ENCODE measurements around the gene CACNA1D.

Gene CACNA1D

DNA sequence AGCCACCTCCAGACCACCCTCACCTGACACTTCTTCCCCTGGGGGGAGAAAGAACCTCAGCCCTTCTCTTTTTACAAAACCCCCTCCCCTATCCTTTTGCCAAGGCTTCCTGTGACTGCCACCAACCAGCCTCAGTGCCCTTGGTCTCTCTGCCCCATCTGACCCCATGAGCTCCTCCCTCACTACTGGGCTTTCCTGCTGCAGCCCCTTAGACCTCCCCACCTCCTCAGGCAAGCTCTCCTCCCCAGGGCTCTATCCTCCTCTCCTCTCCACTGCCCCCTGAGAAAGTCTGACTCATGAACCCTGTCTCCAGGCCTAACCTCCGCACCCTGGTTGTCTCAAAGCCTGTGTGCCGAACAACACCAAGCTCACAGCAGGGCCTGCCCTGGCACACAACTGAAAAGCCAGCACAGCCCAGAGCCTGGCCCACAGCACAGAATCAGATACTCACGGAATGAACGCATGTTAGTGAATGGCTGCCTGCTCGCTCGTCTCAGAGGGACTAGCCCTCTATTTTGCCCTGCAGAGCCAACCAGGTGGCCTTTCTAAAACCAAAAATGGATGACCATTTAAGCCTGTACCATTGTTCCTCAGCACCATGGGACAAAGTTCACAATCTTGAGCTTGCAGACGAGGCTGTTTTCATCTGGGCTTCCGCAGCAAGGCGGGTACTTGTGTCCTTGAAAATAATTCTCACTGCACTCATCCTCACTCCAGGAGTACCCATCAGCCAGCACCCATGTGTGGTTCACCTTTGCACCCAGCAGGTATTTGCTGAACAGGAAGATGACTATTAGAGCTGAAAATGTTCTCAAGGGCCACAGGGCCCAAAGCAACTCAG lies 350.1 kb downstream of the CACNA1D start:
- peaks cover 22% of the 10 kb centered on the region for H3K27me3 ChIP-seq (ENCODE audit: insufficient read depth, low read length)
- H3K36me3 ChIP-seq (ENCODE audit: insufficient read depth, low read length): peaks cover under 1% of the 10 kb centered on the region; the same call in 1 of the 2 replicates
- H3K27ac ChIP-seq (ENCODE audit: low read depth, low read length): no peak overlapping the region
- H3K9ac ChIP-seq (ENCODE audit: low read depth, low read length): no peak overlapping the region
- 89% methylated on average over 9 of the region's 9 CpGs for WGBS
- peaks cover 11% of the 10 kb centered on the region for H3K4me1 ChIP-seq (ENCODE audit: insufficient read depth, low read length)
- H3K4me3 ChIP-seq (ENCODE audit: low read length): no peak overlapping the region
- no peaks in the 10 kb centered on the region; the same call in 1 of the 2 replicates for H3K9me3 ChIP-seq (ENCODE audit: insufficient read depth, low read depth, low read length)

DNA sequence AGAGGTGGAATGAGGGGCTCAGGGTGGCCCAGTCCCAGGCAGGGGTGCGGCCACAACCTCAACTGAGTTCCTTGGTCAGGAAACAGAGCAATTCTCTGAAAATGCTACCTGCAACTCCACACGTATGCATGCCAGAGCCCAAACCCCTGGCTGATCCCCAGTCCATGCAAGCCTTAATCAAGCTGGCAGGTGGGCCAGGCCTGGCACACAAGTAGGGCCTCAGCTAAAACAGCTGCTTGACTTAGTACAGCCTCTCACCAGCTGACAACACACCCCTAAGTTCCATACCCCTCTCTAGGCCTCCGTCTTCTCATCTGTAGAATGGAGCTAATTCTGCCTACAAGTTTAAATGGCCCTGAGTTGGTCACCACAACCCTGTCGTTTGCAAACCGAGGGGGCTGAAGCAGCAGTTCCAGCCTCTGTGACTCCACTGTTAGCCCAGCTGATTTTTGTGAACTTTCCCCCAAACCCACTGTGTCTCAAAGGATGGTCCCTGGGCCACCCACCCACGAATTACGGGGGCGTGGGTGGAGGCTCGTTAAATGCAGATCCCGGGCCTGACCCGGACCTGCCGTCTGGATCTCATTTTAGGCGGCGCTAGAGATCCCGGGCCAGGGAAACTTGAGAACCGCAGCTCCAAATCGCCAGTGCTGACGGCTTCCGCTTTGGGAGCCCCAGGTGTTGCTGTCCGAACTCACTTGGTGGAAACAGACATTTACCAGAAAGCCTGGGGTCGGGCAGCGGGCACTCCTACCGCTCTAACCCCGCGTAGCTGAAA lies 350.9 kb downstream of the CACNA1D start:
- Histone ChIP-seq H3K4me3 (ENCODE audit: low read length) (peak overlapping the region; percentile 78), H3K4me1 (ENCODE audit: insufficient read depth, low read length) (peaks cover 11% of the 10 kb centered on the region), H3K9ac (ENCODE audit: low read depth, low read length) (peak overlapping the region; percentile 82), H3K36me3 (ENCODE audit: insufficient read depth, low read length) (peaks cover 4% of the 10 kb centered on the region; the same call in 1 of the 2 replicates), H3K27ac (ENCODE audit: low read depth, low read length) (peak overlapping the region; percentile 77; the same call in 1 of the 2 replicates), H3K27me3 (ENCODE audit: insufficient read depth, low read length) (peaks cover 22% of the 10 kb centered on the region), H3K9me3 (ENCODE audit: insufficient read depth, low read depth, low read length) (no peaks in the 10 kb centered on the region; the same call in 1 of the 2 replicates)
- 16% methylated on average over 25 of the region's 25 CpGs for WGBS

DNA sequence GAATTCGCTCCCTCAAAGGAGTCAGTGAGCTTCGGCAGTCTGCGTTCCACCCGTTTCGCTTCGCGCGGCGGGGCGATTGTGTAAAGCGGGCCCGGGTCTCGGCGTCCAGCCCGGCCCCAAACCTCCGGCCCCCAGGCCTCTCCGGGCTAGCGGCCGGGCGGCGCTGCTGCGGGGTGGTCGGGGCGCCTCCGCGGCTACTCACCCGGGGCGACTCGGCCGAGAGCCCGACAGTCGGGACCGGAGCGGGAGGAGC lies 351.4 kb downstream of the CACNA1D start:
- Histone ChIP-seq H3K4me3 (ENCODE audit: low read length) (peak overlapping the region; percentile 78), H3K27ac (ENCODE audit: low read depth, low read length) (peak overlapping the region; percentile 77; the same call in 1 of the 2 replicates), H3K9me3 (ENCODE audit: insufficient read depth, low read depth, low read length) (no peaks in the 10 kb centered on the region; the same call in 1 of the 2 replicates), H3K36me3 (ENCODE audit: insufficient read depth, low read length) (peaks cover 4% of the 10 kb centered on the region; the same call in 1 of the 2 replicates), H3K27me3 (ENCODE audit: insufficient read depth, low read length) (peaks cover 22% of the 10 kb centered on the region), H3K9ac (ENCODE audit: low read depth, low read length) (peak overlapping the region; percentile 82), H3K4me1 (ENCODE audit: insufficient read depth, low read length) (peaks cover 11% of the 10 kb centered on the region)
- under 1% methylated on average over 34 of the region's 34 CpGs for WGBS

GRCh38 chr3:53846134-53846850 lies 351.9 kb downstream of the CACNA1D start, which contains the start of the genes CHDH and IL17RB:
TSS of gene CHDH (minus strand) at chr3:53846419. CDS start at chr3:53824008, 22,411 bp downstream.
TSS of gene IL17RB (plus strand) at chr3:53846568. CDS start at chr3:53846589, 21 bp downstream.
- Histone ChIP-seq H3K9ac (ENCODE audit: low read depth, low read length) (peak within 1 kb of the TSS; percentile 82), H3K27me3 (ENCODE audit: insufficient read depth, low read length) (peaks cover 22% of the 10 kb centered on the region), H3K9me3 (ENCODE audit: insufficient read depth, low read depth, low read length) (no peaks in the 10 kb centered on the region; the same call in 1 of the 2 replicates), H3K27ac (ENCODE audit: low read depth, low read length) (peak within 1 kb of the TSS; percentile 77; the same call in 1 of the 2 replicates), H3K36me3 (ENCODE audit: insufficient read depth, low read length) (peaks cover 4% of the 10 kb centered on the region; the same call in 1 of the 2 replicates), H3K4me3 (ENCODE audit: low read length) (peak within 1 kb of the TSS; percentile 78), H3K4me1 (ENCODE audit: insufficient read depth, low read length) (peaks cover 11% of the 10 kb centered on the region)
- WGBS: 5% methylated on average over 91 of the region's 91 CpGs

DNA sequence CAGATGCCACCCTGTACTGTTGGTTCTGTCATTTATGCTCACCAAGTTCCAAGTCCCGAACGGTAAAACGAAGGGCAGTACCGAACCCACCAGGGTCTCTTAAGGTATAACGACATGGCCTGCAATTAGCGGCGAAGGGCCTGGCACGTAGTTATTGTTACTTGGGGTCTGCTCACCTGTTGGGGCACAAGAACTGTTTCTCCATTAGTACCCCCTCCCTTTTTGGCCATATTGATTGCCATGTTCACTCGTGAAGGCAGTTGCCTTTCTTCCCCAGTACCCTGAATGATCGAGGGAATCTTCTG lies 352.4 kb downstream of the CACNA1D start:
- Histone ChIP-seq H3K36me3 (ENCODE audit: insufficient read depth, low read length) (peaks cover 4% of the 10 kb centered on the region; the same call in 1 of the 2 replicates), H3K4me1 (ENCODE audit: insufficient read depth, low read length) (peaks cover 11% of the 10 kb centered on the region), H3K4me3 (ENCODE audit: low read length) (peak overlapping the region; percentile 78), H3K27me3 (ENCODE audit: insufficient read depth, low read length) (peaks cover 22% of the 10 kb centered on the region), H3K9me3 (ENCODE audit: insufficient read depth, low read depth, low read length) (no peaks in the 10 kb centered on the region; the same call in 1 of the 2 replicates), H3K27ac (ENCODE audit: low read depth, low read length) (no peak overlapping the region), H3K9ac (ENCODE audit: low read depth, low read length) (peak overlapping the region; percentile 82; the same call in 1 of the 2 replicates)
- 81% methylated on average over 10 of the region's 10 CpGs for WGBS

GRCh38 chr3:53849916-53850315 lies 355.5 kb downstream of the CACNA1D start:
- Histone ChIP-seq H3K4me3 (ENCODE audit: low read length) (no peak overlapping the region), H3K27ac (ENCODE audit: low read depth, low read length) (no peak overlapping the region), H3K9ac (ENCODE audit: low read depth, low read length) (no peak overlapping the region), H3K9me3 (ENCODE audit: insufficient read depth, low read depth, low read length) (no peaks in the 10 kb centered on the region; the same call in 1 of the 2 replicates), H3K4me1 (ENCODE audit: insufficient read depth, low read length) (no peaks in the 10 kb centered on the region), H3K36me3 (ENCODE audit: insufficient read depth, low read length) (peaks cover 11% of the 10 kb centered on the region), H3K27me3 (ENCODE audit: insufficient read depth, low read length) (peaks cover 22% of the 10 kb centered on the region)
- whole genome bisulfite sequencing: 98% methylated on average over 7 of the region's 7 CpGs

- Histone ChIP-seq H3K4me1 (ENCODE audit: insufficient read depth, low read length) (no peaks in the 10 kb centered on the region), H3K9me3 (ENCODE audit: insufficient read depth, low read depth, low read length) (no peaks in the 10 kb centered on the region; the same call in 1 of the 2 replicates), H3K27me3 (ENCODE audit: insufficient read depth, low read length) (peaks cover 22% of the 10 kb centered on the region), H3K36me3 (ENCODE audit: insufficient read depth, low read length) (peaks cover 14% of the 10 kb centered on the region), H3K9ac (ENCODE audit: low read depth, low read length) (no peak overlapping the region), H3K27ac (ENCODE audit: low read depth, low read length) (no peak overlapping the region), H3K4me3 (ENCODE audit: low read length) (no peak overlapping the region)
- 95% methylated on average over 5 of the region's 5 CpGs for WGBS
Measured at GRCh38 chr3:53850895-53851294, 356.5 kb downstream of the CACNA1D start.

GRCh38 chr3:53856964-53857363 lies 362.6 kb downstream of the CACNA1D start:
- Histone ChIP-seq H3K9me3 (ENCODE audit: insufficient read depth, low read depth, low read length) (no peaks in the 10 kb centered on the region), H3K4me3 (ENCODE audit: low read length) (no peak overlapping the region), H3K36me3 (ENCODE audit: insufficient read depth, low read length) (peaks cover 48% of the 10 kb centered on the region), H3K4me1 (ENCODE audit: insufficient read depth, low read length) (no peaks in the 10 kb centered on the region), H3K9ac (ENCODE audit: low read depth, low read length) (no peak overlapping the region), H3K27ac (ENCODE audit: low read depth, low read length) (no peak overlapping the region), H3K27me3 (ENCODE audit: insufficient read depth, low read length) (no peaks in the 10 kb centered on the region)
- WGBS: 95% methylated on average over 7 of the region's 7 CpGs

- H3K27ac ChIP-seq (ENCODE audit: low read depth, low read length): no peak overlapping the region
- WGBS: 92% methylated on average over 7 of the region's 7 CpGs
- H3K4me1 ChIP-seq (ENCODE audit: insufficient read depth, low read length): no peaks in the 10 kb centered on the region
- H3K9ac ChIP-seq (ENCODE audit: low read depth, low read length): no peak overlapping the region
- H3K9me3 ChIP-seq (ENCODE audit: insufficient read depth, low read depth, low read length): no peaks in the 10 kb centered on the region
- H3K36me3 ChIP-seq (ENCODE audit: insufficient read depth, low read length): peaks cover 53% of the 10 kb centered on the region
- H3K4me3 ChIP-seq (ENCODE audit: low read length): no peak overlapping the region
- no peaks in the 10 kb centered on the region for H3K27me3 ChIP-seq (ENCODE audit: insufficient read depth, low read length)
Measured at GRCh38 chr3:53858096-53858741, 363.8 kb downstream of the CACNA1D start.

- Histone ChIP-seq H3K9ac (ENCODE audit: low read depth, low read length) (no peak overlapping the region), H3K4me3 (ENCODE audit: low read length) (no peak overlapping the region), H3K27me3 (ENCODE audit: insufficient read depth, low read length) (no peaks in the 10 kb centered on the region), H3K9me3 (ENCODE audit: insufficient read depth, low read depth, low read length) (no peaks in the 10 kb centered on the region), H3K4me1 (ENCODE audit: insufficient read depth, low read length) (no peaks in the 10 kb centered on the region), H3K36me3 (ENCODE audit: insufficient read depth, low read length) (peaks cover 60% of the 10 kb centered on the region), H3K27ac (ENCODE audit: low read depth, low read length) (no peak overlapping the region)
- WGBS: 92% methylated on average over 6 of the region's 6 CpGs
Measured at GRCh38 chr3:53859178-53859577, 364.8 kb downstream of the CACNA1D start.

All from HUES64 (cell line).